HepG2 (cell line): ENCODE results near the gene EFEMP2. TPM values are rescaled to one million over a fixed set of nuclear protein-coding genes. Genes with fewer than 3 reads are reported as not detected.

Source experiments
- CCAR2 ChIP-seq: fragments of 200-400 bp; formaldehyde crosslinking; optimal IDR thresholded peaks from 2 replicates; pipeline ENCODE3; 2018; ENCODE audit warnings: low read depth, mild to moderate bottlenecking, low read length, moderate library complexity
- FOXM1 ChIP-seq: sonication (generic); formaldehyde crosslinking; IDR thresholded peaks from 2 replicates; pipeline ENCODE4 v1.5.0; 2020; ENCODE audit warnings: missing genetic modification reagents
- HDAC6 ChIP-seq: fragments of 200-600 bp; sonication (generic); IDR thresholded peaks from 2 replicates; pipeline ENCODE4 v1.7.0; 2017; ENCODE audit warnings: mild to moderate bottlenecking, antibody characterized with exemption, low read length, low read depth
- HNRNPK ChIP-seq: fragments of 200-400 bp; formaldehyde crosslinking; IDR thresholded peaks from 2 replicates; pipeline ENCODE4 v1.6.1; 2018; ENCODE audit warnings: low read length, low read depth, moderate library complexity, mild to moderate bottlenecking; ENCODE audit not compliant: poor library complexity, severe bottlenecking
- KDM6A ChIP-seq: IDR thresholded peaks from 2 replicates; pipeline ENCODE4 v1.6.1; 2016; ENCODE audit warnings: low read depth
- MEIS1 ChIP-seq: sonication (generic); formaldehyde crosslinking; IDR thresholded peaks from 2 replicates; pipeline ENCODE4 v1.9.0; 2021; ENCODE audit warnings: mild to moderate bottlenecking, missing genetic modification reagents, moderate library complexity, borderline replicate concordance
- NCOA1 ChIP-seq: sonication (generic); formaldehyde crosslinking; IDR thresholded peaks from 2 replicates; pipeline ENCODE4 v1.9.0; 2021; ENCODE audit warnings: missing genetic modification reagents
- RBFOX2 ChIP-seq: fragments of 200-400 bp; formaldehyde crosslinking; IDR thresholded peaks from 2 replicates; pipeline ENCODE4 v1.6.1; 2017; ENCODE audit warnings: low read depth, mild to moderate bottlenecking, low read length
- REL ChIP-seq: sonication (generic); formaldehyde crosslinking; conservative IDR thresholded peaks from 2 replicates; pipeline ENCODE4 v1.8.0; 2022; ENCODE audit warnings: mild to moderate bottlenecking, missing genetic modification reagents, moderate library complexity
- SAFB2 ChIP-seq: sonication (generic); formaldehyde crosslinking; IDR thresholded peaks from 2 replicates; pipeline ENCODE4 v1.5.1; 2020; ENCODE audit warnings: missing genetic modification reagents, low read depth, mild to moderate bottlenecking, borderline replicate concordance
- SPEN ChIP-seq: sonication (generic); formaldehyde crosslinking; IDR thresholded peaks from 2 replicates; pipeline ENCODE4 v1.5.1; 2020; ENCODE audit warnings: low read depth, mild to moderate bottlenecking, missing genetic modification reagents
- SRSF1 ChIP-seq: fragments of 200-400 bp; formaldehyde crosslinking; optimal IDR thresholded peaks from 2 replicates; pipeline ENCODE3; 2017; ENCODE audit warnings: mild to moderate bottlenecking, low read depth, low read length, moderate library complexity
- TARDBP ChIP-seq: sonication (generic); formaldehyde crosslinking; IDR thresholded peaks from 2 replicates; pipeline ENCODE4 v1.8.0; 2022; ENCODE audit warnings: mild to moderate bottlenecking, missing genetic modification reagents
- TOPORS ChIP-seq: sonication (generic); formaldehyde crosslinking; IDR thresholded peaks from 2 replicates; pipeline ENCODE4 v1.8.0; 2023; ENCODE audit warnings: mild to moderate bottlenecking, missing genetic modification reagents
- TRIM24 ChIP-seq: sonication (generic); formaldehyde crosslinking; IDR thresholded peaks from 2 replicates; pipeline ENCODE4 v1.8.0; 2022; ENCODE audit warnings: mild to moderate bottlenecking, missing genetic modification reagents
- ZFP90 ChIP-seq: sonication (generic); formaldehyde crosslinking; IDR thresholded peaks from 2 replicates; pipeline ENCODE4 v1.8.0; 2022; ENCODE audit warnings: missing genetic modification reagents, mild to moderate bottlenecking, inconsistent platforms, borderline replicate concordance
- ZNF124 ChIP-seq: sonication (generic); formaldehyde crosslinking; IDR thresholded peaks from 2 replicates; pipeline ENCODE4 v1.4.0; 2020; ENCODE audit warnings: missing genetic modification reagents
- ZNF629 ChIP-seq: sonication (generic); formaldehyde crosslinking; conservative IDR thresholded peaks from 2 replicates; pipeline ENCODE4 v1.5.0; 2020; ENCODE audit warnings: missing genetic modification reagents
- ZNF660 ChIP-seq: sonication (generic); formaldehyde crosslinking; IDR thresholded peaks from 2 replicates; pipeline ENCODE4 v1.5.1; 2020; ENCODE audit warnings: mild to moderate bottlenecking, low read depth, missing genetic modification reagents, borderline replicate concordance
- polyA plus RNA-seq, 8 experiments: library from polyadenylated mRNA; depleted of rRNA in 3 of 8; stranded (reverse) in 7 of 8; unstranded in 1 of 8; fragments of >200 nt; fragmentation: Illumina TruSeq in 4 of 8; extraction: Trizol in 4 of 8; gene quantifications; 2 replicates each; pipeline versions ENCODE4 v1.2.1 to v1.2.3, GENCODE V29; 2011 to 2016; ENCODE audit warnings: low read depth in 4 of 8, missing spikeins in 1 of 8, mixed read lengths in 1 of 8; ENCODE audit not compliant: insufficient read depth in 1 of 8
- total RNA-seq, 5 experiments: library from RNA; depleted of rRNA; stranded (reverse); fragments of >200 nt; fragmentation: Illumina TruSeq; extraction: Trizol; gene quantifications; 2 replicates each; pipeline ENCODE4 v1.2.3, GENCODE V29; 2016; ENCODE audit warnings: low read depth in 1 of 5
- TF ChIP-seq, protein P1 (sequence below): sonication (generic); formaldehyde crosslinking; IDR thresholded peaks from 2 replicates; pipeline ENCODE4 v1.4.0; 2020; ENCODE audit warnings: missing genetic modification reagents
- TF ChIP-seq, protein P2 (sequence below): sonication (generic); formaldehyde crosslinking; IDR thresholded peaks from 2 replicates; pipeline ENCODE4 v1.4.0; 2020; ENCODE audit warnings: mild to moderate bottlenecking, missing genetic modification reagents
- TF ChIP-seq, protein P3 (sequence below): sonication (generic); formaldehyde crosslinking; IDR thresholded peaks from 2 replicates; pipeline ENCODE4 v1.8.0; 2022; ENCODE audit warnings: mild to moderate bottlenecking, missing genetic modification reagents, moderate library complexity
- TF ChIP-seq, protein P4 (sequence below): IDR thresholded peaks from 2 replicates; pipeline ENCODE4 v1.6.1; 2012; ENCODE audit warnings: inconsistent platforms
- TF ChIP-seq, protein P5 (sequence below): sonication (generic); formaldehyde crosslinking; IDR thresholded peaks from 2 replicates; pipeline ENCODE4 v1.4.0; 2020; ENCODE audit warnings: missing genetic modification reagents, borderline replicate concordance

Gene EFEMP2
- total and polyA plus RNA-seq, 2 of the 13 experiments (the other 11 are each of a cell fraction or from before 2014, with no cell fraction given) = 7.4 to 29.7 TPM

DNA sequence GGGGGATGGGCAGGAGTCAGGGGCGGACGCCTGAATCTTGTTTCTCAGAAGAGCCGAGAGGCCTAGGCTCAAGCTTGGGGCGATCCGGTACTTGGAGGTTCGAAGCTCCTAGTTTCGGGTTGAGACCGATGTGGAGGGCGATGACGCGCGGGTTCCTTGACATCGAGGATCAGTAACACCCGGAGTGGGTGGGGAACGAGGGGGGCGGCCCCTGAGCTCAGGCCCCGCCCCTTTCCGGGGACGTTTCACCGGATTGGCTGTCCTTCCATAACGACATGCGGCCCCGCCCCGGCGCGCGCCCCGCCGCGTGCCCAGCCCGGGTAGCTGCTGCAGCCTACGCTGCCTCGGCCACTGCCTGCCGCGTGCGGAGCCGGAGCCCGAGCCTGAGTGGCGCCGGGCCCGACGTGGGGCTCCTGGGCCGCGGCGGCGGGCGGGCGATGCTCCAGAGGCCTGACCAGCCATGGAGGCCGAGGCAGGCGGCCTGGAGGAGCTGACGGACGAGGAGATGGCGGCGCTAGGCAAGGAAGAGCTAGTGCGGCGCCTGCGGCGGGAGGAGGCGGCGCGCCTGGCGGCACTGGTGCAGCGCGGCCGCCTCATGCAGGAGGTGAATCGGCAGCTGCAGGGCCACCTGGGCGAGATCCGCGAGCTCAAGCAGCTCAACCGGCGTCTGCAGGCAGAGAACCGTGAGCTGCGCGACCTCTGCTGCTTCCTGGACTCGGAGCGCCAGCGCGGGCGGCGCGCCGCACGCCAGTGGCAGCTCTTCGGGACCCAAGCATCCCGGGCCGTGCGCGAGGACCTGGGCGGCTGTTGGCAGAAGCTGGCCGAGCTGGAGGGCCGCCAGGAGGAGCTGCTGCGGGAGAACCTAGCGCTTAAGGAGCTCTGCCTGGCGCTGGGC, 18.0 kb upstream of the EFEMP2 start, which contains the start of gene CCDC85B (continued):
- TF ChIP-seq, protein P1, sequence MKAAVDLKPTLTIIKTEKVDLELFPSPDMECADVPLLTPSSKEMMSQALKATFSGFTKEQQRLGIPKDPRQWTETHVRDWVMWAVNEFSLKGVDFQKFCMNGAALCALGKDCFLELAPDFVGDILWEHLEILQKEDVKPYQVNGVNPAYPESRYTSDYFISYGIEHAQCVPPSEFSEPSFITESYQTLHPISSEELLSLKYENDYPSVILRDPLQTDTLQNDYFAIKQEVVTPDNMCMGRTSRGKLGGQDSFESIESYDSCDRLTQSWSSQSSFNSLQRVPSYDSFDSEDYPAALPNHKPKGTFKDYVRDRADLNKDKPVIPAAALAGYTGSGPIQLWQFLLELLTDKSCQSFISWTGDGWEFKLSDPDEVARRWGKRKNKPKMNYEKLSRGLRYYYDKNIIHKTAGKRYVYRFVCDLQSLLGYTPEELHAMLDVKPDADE (CRISPR knock-in tag) = 0 out of 2 replicates have a peak, but pooled peaks have one; percentile 78
- no peak for TF ChIP-seq KDM6A (CRISPR knock-in tag)
- TF ChIP-seq RBFOX2 = peak; percentile 87
- TF ChIP-seq ZFP90 (CRISPR knock-in tag) = peak; percentile 63; the same call in 1 of the 2 replicates
- TF ChIP-seq CCAR2 = no peak
- peak; percentile 78; the same call in 1 of the 2 replicates for TF ChIP-seq TARDBP
- TF ChIP-seq, protein P2, sequence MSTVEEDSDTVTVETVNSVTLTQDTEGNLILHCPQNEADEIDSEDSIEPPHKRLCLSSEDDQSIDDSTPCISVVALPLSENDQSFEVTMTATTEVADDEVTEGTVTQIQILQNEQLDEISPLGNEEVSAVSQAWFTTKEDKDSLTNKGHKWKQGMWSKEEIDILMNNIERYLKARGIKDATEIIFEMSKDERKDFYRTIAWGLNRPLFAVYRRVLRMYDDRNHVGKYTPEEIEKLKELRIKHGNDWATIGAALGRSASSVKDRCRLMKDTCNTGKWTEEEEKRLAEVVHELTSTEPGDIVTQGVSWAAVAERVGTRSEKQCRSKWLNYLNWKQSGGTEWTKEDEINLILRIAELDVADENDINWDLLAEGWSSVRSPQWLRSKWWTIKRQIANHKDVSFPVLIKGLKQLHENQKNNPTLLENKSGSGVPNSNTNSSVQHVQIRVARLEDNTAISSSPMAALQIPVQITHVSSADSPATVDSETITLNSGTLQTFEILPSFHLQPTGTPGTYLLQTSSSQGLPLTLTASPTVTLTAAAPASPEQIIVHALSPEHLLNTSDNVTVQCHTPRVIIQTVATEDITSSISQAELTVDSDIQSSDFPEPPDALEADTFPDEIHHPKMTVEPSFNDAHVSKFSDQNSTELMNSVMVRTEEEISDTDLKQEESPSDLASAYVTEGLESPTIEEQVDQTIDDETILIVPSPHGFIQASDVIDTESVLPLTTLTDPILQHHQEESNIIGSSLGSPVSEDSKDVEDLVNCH (CRISPR knock-in tag) = no peak
- TF ChIP-seq SPEN = peak; percentile 69
- 0 out of 2 replicates have a peak, but pooled peaks have one; percentile 36 for TF ChIP-seq NCOA1 (CRISPR knock-in tag)
- TF ChIP-seq, protein P3, sequence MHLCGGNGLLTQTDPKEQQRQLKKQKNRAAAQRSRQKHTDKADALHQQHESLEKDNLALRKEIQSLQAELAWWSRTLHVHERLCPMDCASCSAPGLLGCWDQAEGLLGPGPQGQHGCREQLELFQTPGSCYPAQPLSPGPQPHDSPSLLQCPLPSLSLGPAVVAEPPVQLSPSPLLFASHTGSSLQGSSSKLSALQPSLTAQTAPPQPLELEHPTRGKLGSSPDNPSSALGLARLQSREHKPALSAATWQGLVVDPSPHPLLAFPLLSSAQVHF (CRISPR knock-in tag) = no peak; the same call in 1 of the 2 replicates
- TF ChIP-seq ZNF124 (CRISPR knock-in tag) = peak; percentile 47; the same call in 1 of the 2 replicates
- 0 out of 2 replicates have a peak, but pooled peaks have one; percentile 65 for TF ChIP-seq FOXM1
- TF ChIP-seq ZNF660 (CRISPR knock-in tag) = no peak
- TF ChIP-seq HNRNPK = peak; percentile 59
- no peak; the same call in 1 of the 2 replicates for TF ChIP-seq REL (CRISPR knock-in tag)
- TF ChIP-seq TOPORS (CRISPR knock-in tag) = peak; percentile 86; the same call in 1 of the 2 replicates
- TF ChIP-seq ZNF629 = no peak
- no peak for TF ChIP-seq HDAC6
- peak; percentile 61 for TF ChIP-seq SAFB2 (CRISPR knock-in tag)
- TF ChIP-seq MEIS1 (CRISPR knock-in tag) = no peak; the same call in 1 of the 2 replicates
- TF ChIP-seq, protein P4, sequence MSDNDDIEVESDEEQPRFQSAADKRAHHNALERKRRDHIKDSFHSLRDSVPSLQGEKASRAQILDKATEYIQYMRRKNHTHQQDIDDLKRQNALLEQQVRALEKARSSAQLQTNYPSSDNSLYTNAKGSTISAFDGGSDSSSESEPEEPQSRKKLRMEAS = peak; percentile 99
- TF ChIP-seq, protein P5, sequence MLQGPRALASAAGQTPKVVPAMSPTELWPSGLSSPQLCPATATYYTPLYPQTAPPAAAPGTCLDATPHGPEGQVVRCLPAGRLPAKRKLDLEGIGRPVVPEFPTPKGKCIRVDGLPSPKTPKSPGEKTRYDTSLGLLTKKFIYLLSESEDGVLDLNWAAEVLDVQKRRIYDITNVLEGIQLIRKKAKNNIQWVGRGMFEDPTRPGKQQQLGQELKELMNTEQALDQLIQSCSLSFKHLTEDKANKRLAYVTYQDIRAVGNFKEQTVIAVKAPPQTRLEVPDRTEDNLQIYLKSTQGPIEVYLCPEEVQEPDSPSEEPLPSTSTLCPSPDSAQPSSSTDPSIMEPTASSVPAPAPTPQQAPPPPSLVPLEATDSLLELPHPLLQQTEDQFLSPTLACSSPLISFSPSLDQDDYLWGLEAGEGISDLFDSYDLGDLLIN (CRISPR knock-in tag) = peak; percentile 85; the same call in 1 of the 2 replicates
- no peak for TF ChIP-seq SRSF1
- no peak for TF ChIP-seq TRIM24
